Fibroblast of villous mesenchyme (primary cell): ENCODE results near the gene RER1. TPM values are rescaled to one million over a fixed set of nuclear protein-coding genes. Genes with fewer than 3 reads are reported as not detected.

ENCODE experiments used
- DNase-seq: peaks from one replicate; pipeline ENCODE4 v3.0.0-alpha.2; 2010; ENCODE audit warnings: low read depth
- H3K4me3 ChIP-seq: 2 replicates; pipeline ENCODE4 v1.5.1; 2011; ENCODE audit warnings: low read depth, mild to moderate bottlenecking, low read length
- total RNA-seq: library from RNA; depleted of rRNA; stranded (reverse); fragments of >200 nt; gene quantifications from 2 replicates; pipeline ENCODE4 v1.2.3, GENCODE V29; 2012
- TF ChIP-seq, protein P1 (sequence below): IDR thresholded peaks from 2 replicates; pipeline ENCODE4 v1.5.1; 2012; ENCODE audit warnings: low read depth, mild to moderate bottlenecking, low read length; ENCODE audit not compliant: insufficient read depth

RER1 gene
- total RNA-seq, 1 donor = 94.1 TPM

DNA sequence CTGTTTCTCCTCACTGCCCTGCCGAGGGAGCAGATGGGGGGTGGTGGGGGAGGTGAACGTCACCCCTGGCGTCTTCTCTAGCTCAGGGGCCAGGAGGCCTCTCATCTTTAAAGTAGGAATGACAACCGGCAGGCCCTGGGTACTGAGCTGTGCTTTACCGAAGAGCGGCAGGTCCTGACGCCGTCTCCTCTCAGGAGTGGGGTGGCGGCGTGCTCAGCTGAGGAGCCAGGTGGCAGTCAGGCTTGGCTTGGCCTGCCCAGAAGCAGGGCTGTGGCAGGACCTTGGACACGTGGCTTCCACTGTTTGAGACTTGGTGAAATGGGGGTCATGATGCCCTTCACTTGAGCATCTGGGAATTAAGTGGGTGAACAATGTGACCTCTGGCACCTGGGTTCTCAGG, 3.1 kb downstream of the RER1 start:
- DNase-seq = no peak
- TF ChIP-seq, protein P1, sequence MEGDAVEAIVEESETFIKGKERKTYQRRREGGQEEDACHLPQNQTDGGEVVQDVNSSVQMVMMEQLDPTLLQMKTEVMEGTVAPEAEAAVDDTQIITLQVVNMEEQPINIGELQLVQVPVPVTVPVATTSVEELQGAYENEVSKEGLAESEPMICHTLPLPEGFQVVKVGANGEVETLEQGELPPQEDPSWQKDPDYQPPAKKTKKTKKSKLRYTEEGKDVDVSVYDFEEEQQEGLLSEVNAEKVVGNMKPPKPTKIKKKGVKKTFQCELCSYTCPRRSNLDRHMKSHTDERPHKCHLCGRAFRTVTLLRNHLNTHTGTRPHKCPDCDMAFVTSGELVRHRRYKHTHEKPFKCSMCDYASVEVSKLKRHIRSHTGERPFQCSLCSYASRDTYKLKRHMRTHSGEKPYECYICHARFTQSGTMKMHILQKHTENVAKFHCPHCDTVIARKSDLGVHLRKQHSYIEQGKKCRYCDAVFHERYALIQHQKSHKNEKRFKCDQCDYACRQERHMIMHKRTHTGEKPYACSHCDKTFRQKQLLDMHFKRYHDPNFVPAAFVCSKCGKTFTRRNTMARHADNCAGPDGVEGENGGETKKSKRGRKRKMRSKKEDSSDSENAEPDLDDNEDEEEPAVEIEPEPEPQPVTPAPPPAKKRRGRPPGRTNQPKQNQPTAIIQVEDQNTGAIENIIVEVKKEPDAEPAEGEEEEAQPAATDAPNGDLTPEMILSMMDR = no peak
- H3K4me3 ChIP-seq = no peak overlapping the region

- DNase-seq = no peak
- H3K4me3 ChIP-seq = no peak overlapping the region
- TF ChIP-seq, protein P1 = no peak
Measured at GRCh38 chr1:2395245-2395644, 3.6 kb downstream of the RER1 start.

GRCh38 chr1:2396059-2396458, 4.4 kb downstream of the RER1 start:
- DNase-seq = no peak
- TF ChIP-seq, protein P1 = no peak
- H3K4me3 ChIP-seq = no peak overlapping the region

- H3K4me3 ChIP-seq = no peak overlapping the region
- no peak for DNase-seq
- TF ChIP-seq, protein P1 = no peak
Measured at GRCh38 chr1:2396476-2396875, 4.8 kb downstream of the RER1 start.

- H3K4me3 ChIP-seq = no peak overlapping the region
- no peak for DNase-seq
- TF ChIP-seq, protein P1 = no peak
Measured at GRCh38 chr1:2397007-2397679, 5.5 kb downstream of the RER1 start.

GRCh38 chr1:2398871-2399270, 7.2 kb downstream of the RER1 start:
- DNase-seq = no peak
- no peak overlapping the region for H3K4me3 ChIP-seq
- TF ChIP-seq, protein P1 = no peak

DNA sequence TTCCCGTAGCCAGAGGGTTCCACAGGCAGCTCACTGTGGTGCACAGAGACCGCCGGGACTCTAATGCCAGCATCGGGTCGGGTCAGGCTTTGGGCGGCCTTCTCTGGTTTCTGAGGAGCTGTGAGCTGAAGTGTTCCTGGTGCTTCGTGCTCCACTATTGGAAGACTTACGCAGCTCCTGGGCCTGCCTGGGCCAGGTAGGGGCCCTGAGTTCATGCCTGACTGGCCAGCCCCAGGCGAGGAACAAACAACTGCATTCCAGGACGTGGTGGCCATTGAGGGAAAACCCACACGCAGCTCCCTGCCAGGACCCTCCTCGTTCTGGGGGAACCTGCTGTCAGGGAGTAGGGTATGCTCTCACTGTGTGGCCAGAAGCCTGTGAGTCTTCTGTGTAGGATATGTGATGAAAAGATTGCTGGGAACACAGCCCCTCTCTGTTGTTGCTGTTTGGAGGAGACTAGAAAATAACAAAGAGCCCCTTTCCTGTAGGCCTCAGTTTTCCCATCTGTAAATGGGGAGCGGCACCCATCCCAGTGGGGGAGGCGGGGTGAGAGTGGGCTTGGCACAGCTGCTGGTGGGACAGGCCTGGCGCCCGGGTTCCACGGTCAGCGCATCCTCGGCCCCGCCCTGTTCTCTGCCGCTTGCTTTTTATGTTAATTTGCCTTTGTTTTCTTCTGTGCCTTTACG, 8.4 kb downstream of the RER1 start:
- no peak for DNase-seq
- TF ChIP-seq, protein P1 = no peak
- H3K4me3 ChIP-seq = no peak overlapping the region
